ENCODE results near the gene SPOUT1.

DNA sequence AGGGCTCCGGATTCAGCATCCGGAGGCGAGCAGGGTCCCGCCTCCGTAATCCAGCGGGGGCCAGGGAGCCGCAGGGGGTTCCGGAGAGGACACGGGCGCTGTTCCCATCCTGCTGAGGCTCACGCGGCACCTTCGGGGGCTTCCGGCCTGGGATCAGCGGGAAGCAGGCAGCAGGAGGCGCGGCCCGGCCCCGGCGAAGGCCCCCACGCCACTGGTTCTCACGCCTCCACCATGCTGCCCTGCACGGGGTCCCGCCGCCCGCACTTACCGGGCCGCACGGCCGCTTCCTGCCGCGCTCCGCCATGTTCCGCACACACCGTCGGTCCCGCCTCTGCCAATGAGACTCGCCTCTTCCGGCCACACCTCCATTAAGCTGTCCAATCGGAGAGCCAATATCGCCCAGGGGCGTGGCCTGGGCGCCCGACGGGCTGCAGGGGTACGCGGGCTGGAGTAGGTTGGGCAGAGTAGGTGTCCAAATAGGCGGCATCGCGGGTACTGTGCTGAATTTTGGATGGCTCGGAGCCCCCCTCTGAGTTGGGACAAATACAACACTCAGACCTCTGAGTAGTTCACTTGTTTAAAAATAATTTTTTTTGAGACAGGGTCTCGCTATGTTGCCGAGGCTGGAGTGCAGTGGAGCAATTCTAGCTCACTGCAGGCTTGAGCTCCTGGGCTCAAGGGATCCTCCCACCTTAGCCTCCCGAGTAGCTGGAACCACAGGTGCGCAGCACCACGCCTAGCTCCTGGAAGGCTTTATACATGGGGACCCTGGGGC, at the start of gene SPOUT1:
- TF ChIP-seq, protein P1, sequence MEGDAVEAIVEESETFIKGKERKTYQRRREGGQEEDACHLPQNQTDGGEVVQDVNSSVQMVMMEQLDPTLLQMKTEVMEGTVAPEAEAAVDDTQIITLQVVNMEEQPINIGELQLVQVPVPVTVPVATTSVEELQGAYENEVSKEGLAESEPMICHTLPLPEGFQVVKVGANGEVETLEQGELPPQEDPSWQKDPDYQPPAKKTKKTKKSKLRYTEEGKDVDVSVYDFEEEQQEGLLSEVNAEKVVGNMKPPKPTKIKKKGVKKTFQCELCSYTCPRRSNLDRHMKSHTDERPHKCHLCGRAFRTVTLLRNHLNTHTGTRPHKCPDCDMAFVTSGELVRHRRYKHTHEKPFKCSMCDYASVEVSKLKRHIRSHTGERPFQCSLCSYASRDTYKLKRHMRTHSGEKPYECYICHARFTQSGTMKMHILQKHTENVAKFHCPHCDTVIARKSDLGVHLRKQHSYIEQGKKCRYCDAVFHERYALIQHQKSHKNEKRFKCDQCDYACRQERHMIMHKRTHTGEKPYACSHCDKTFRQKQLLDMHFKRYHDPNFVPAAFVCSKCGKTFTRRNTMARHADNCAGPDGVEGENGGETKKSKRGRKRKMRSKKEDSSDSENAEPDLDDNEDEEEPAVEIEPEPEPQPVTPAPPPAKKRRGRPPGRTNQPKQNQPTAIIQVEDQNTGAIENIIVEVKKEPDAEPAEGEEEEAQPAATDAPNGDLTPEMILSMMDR (conservative IDR thresholded peaks at IDR 0.05 in 1 of 2, IDR thresholded peaks at IDR 0.05 in 1 of 2; ENCODE audit: low read depth in 1 of 2, low read length in 2 of 2) = no peak
- no peak for TF ChIP-seq EZH2 (IDR thresholded peaks at IDR 0.05; ENCODE audit: low read length, missing control alignments)

Data from fibroblast of lung (primary cell).